CD14-positive monocyte (primary cell): ENCODE measurements around the gene CDK2. TPM values are rescaled to one million over a fixed set of nuclear protein-coding genes. Genes with fewer than 3 reads are reported as not detected.

Experiments used
- DNase-seq, 3 donors: peaks; one replicate each; pipeline ENCODE4 v3.0.0-alpha.2; 2011 to 2022
- H2AFZ ChIP-seq: 2 replicates; pipeline ENCODE4 v1.6.0; 2012; ENCODE audit warnings: mild to moderate bottlenecking, low read depth, low read length, inconsistent platforms; ENCODE audit not compliant: insufficient read depth, poor library complexity, severe bottlenecking
- H3K27ac ChIP-seq, 2 donors: 1 replicate in 1 of 2; 2 replicates in 1 of 2; pipeline ENCODE4 v1.5.1; 2012 to 2013; ENCODE audit warnings: low read length in 2 of 2, control low read depth in 1 of 2, inconsistent platforms in 1 of 2, low read depth in 1 of 2, mild to moderate bottlenecking in 1 of 2
- H3K27me3 ChIP-seq, 2 donors: one replicate each; pipeline versions ENCODE4 v1.6.0 to v1.6.1; 2011 to 2013; ENCODE audit warnings: low read length in 2 of 2; ENCODE audit not compliant: control insufficient read depth in 2 of 2, insufficient read depth in 2 of 2
- H3K36me3 ChIP-seq, 2 donors: replicated peaks in 1 of 2; 1 replicate in 1 of 2; 2 replicates in 1 of 2; pipeline versions ENCODE4 v1.5.1 to v1.6.1; 2012 to 2013; ENCODE audit warnings: low read length in 2 of 2, control low read depth in 1 of 2, inconsistent platforms in 1 of 2, mild to moderate bottlenecking in 1 of 2; ENCODE audit not compliant: insufficient read depth in 2 of 2, control insufficient read depth in 1 of 2
- H3K4me1 ChIP-seq, 2 donors: 1 replicate in 1 of 2; 2 replicates in 1 of 2; pipeline versions ENCODE4 v1.5.1 to v1.6.1; 2012 to 2013; ENCODE audit warnings: low read length in 2 of 2, control low read depth in 1 of 2, inconsistent platforms in 1 of 2, mild to moderate bottlenecking in 1 of 2, moderate library complexity in 1 of 2; ENCODE audit not compliant: insufficient read depth in 2 of 2, control insufficient read depth in 1 of 2
- H3K4me2 ChIP-seq: replicated peaks from 2 replicates; pipeline ENCODE3; 2012; ENCODE audit warnings: low read length, moderate library complexity, mild to moderate bottlenecking; ENCODE audit not compliant: poor library complexity, severe bottlenecking; ENCODE audit errors: extremely low read depth
- H3K4me3 ChIP-seq, 3 experiments: fragments of 200-600 bp in 1 of 3; sonication (generic) in 1 of 3; replicated peaks in 1 of 3; 1 replicate in 2 of 3; 2 replicates in 1 of 3; pipeline ENCODE4 v1.5.1; 2011 to 2013; ENCODE audit warnings: low read length in 3 of 3, mild to moderate bottlenecking in 3 of 3, control low read depth in 2 of 3, low read depth in 2 of 3, inconsistent platforms in 1 of 3, moderate library complexity in 1 of 3
- H3K79me2 ChIP-seq: 2 replicates; pipeline ENCODE4 v1.6.0; 2012; ENCODE audit warnings: mild to moderate bottlenecking, control low read depth, inconsistent platforms, low read length, moderate library complexity; ENCODE audit not compliant: insufficient read depth
- H3K9ac ChIP-seq: 2 replicates; pipeline ENCODE4 v1.6.0; 2017; ENCODE audit warnings: low read length, mild to moderate bottlenecking; ENCODE audit not compliant: insufficient read depth, poor library complexity, severe bottlenecking
- H3K9me3 ChIP-seq, 2 donors: replicated peaks in 1 of 2; 1 replicate in 1 of 2; 2 replicates in 1 of 2; pipeline versions ENCODE4 v1.5.1 to v1.6.1; 2012 to 2013; ENCODE audit warnings: low read length in 2 of 2, control low read depth in 1 of 2; ENCODE audit not compliant: control insufficient read depth in 1 of 2, insufficient read depth in 1 of 2
- H4K20me1 ChIP-seq: 2 replicates; pipeline ENCODE4 v1.6.0; 2012; ENCODE audit warnings: mild to moderate bottlenecking, low read length, control low read depth, moderate library complexity; ENCODE audit not compliant: insufficient read depth
- H3K27ac Mint-ChIP-seq, 7 donors: one replicate each; pipeline ENCODE4 v1.8.0; 2020; ENCODE audit warnings: mild to moderate bottlenecking in 7 of 7, mixed read lengths in 7 of 7, moderate library complexity in 6 of 7, inconsistent platforms in 2 of 7
- H3K27me3 Mint-ChIP-seq, 3 donors: one replicate each; pipeline ENCODE4 v1.8.0; 2021 to 2022; ENCODE audit warnings: low read depth in 3 of 3, mild to moderate bottlenecking in 3 of 3, mixed read lengths in 3 of 3, moderate library complexity in 3 of 3, inconsistent platforms in 1 of 3
- H3K36me3 Mint-ChIP-seq, 2 donors: one replicate each; pipeline ENCODE4 v1.8.0; 2020; ENCODE audit warnings: mixed read lengths in 2 of 2, inconsistent platforms in 1 of 2, mild to moderate bottlenecking in 1 of 2
- H3K4me1 Mint-ChIP-seq: one replicate; pipeline ENCODE4 v1.8.0; 2020; ENCODE audit warnings: mild to moderate bottlenecking, mixed read lengths
- H3K4me3 Mint-ChIP-seq, 2 donors: one replicate each; pipeline ENCODE4 v1.8.0; 2020; ENCODE audit warnings: mild to moderate bottlenecking in 2 of 2, mixed read lengths in 2 of 2, moderate library complexity in 1 of 2
- H3K9me3 Mint-ChIP-seq, 7 donors: one replicate each; pipeline ENCODE4 v1.8.0; 2020 to 2022; ENCODE audit warnings: mixed read lengths in 7 of 7, mild to moderate bottlenecking in 6 of 7, moderate library complexity in 6 of 7, inconsistent platforms in 2 of 7
- CTCF ChIP-seq: fragments of 200-600 bp; IDR thresholded peaks from one replicate; pipeline ENCODE4 v1.8.0; 2022; ENCODE audit warnings: antibody characterized with exemption, mild to moderate bottlenecking
- WGBS: methylation state at CpG from one replicate; pipeline ENCODE4 v1.1.5; 2013; ENCODE audit warnings: missing lambda C conversion rate; ENCODE audit not compliant: insufficient coverage; 5-methylcytosine and 5-hydroxymethylcytosine counted together
- intact Hi-C, 2 donors: fragments of 100-400 bp; cut with micrococcal nuclease; formaldehyde crosslinking; loops; one replicate each; pipeline versions ENCODE4 v1.15.0 to v1.15.1; 2023
- polyA plus RNA-seq, 3 donors: library from polyadenylated mRNA; depleted of rRNA in 1 of 3; unstranded in 2 of 3; stranded (reverse) in 1 of 3; fragments of 300-500 nt in 2 of 3; fragments of >200 nt in 1 of 3; fragmentation: Illumina TruSeq in 2 of 3; gene quantifications; 1 replicate in 2 of 3; 2 replicates in 1 of 3; pipeline ENCODE4 v1.2.3, GENCODE V29; 2012 to 2021

CDK2 gene
- polyA plus RNA-seq, 3 donors: 4.1 to 11.8 (median 4.7) TPM

- Histone ChIP-seq H3K4me3 (peak overlapping the region; percentile 92 to 97 (median 96)), H3K79me2 (peaks cover 59% of the 10 kb centered on the region), H3K27me3 (no peaks in the 10 kb centered on the region), H3K36me3 (peaks cover 5 to 18% of the 10 kb centered on the region in 2 donors), H2AFZ (peak overlapping the region; percentile 70), H4K20me1 (peaks cover 13% of the 10 kb centered on the region), H3K4me1 (peaks cover 57 to 59% of the 10 kb centered on the region in 2 donors), H3K4me2 (peak overlapping the region; percentile 88), H3K27ac (peak overlapping the region; percentile 78 to 96), H3K9me3 (no peaks in the 10 kb centered on the region), H3K9ac (peak overlapping the region; percentile 82)
- intact Hi-C loops: loop anchor here in 1 of 2 donors (5.0 kb wide), 1 partner anchor 35 kb away; the partner anchor contains the start of genes CDK2 and PMEL
- H3K27ac Mint-ChIP-seq: peak overlapping the region; percentile 85 to 99 (median 94)
- H3K36me3 Mint-ChIP-seq: peaks cover 13 to 17% of the 10 kb centered on the region in 2 donors
- H3K4me1 Mint-ChIP-seq: peaks cover 61% of the 10 kb centered on the region
- peak in 2 of 3 donors; percentile 28 to 29 for DNase-seq
- no peak for TF ChIP-seq CTCF
- H3K27me3 Mint-ChIP-seq: peaks cover 0 to 3% (median 1%) of the 10 kb centered on the region in 3 donors
- no peaks in the 10 kb centered on the region for H3K9me3 Mint-ChIP-seq
- under 1% methylated on average over 40 of the region's 60 CpGs for WGBS
- H3K4me3 Mint-ChIP-seq: peak overlapping the region; percentile 97 to 99
Observed at GRCh38 chr12:55931780-55932550, 34.7 kb upstream of the CDK2 start.

DNA sequence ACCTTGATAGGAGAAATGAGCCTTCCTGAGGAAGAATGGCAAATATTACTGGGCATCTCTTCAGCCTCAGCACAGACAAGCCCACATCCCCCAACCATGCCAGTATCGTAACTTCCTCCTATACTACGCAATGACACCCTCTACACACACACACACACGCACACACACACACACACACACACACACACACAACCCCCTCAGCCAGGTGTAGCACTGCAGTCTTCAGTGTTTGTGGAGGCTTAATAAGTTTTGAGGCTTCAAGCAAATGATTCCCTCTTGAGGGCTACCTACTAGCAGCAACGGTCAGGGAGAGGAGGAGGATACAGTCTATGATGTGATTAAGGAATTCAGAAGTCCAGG lies 34.1 kb upstream of the CDK2 start:
- Histone ChIP-seq H3K36me3 (peaks cover 10 to 23% of the 10 kb centered on the region in 2 donors), H4K20me1 (peaks cover 13% of the 10 kb centered on the region), H2AFZ (peak overlapping the region; percentile 70), H3K9me3 (no peaks in the 10 kb centered on the region), H3K79me2 (peaks cover 53% of the 10 kb centered on the region), H3K27me3 (no peaks in the 10 kb centered on the region), H3K9ac (peak overlapping the region; percentile 82), H3K4me2 (peak overlapping the region; percentile 88), H3K27ac (peak overlapping the region; percentile 76 to 96), H3K4me3 (peak overlapping the region; percentile 92 to 97 (median 96)), H3K4me1 (peaks cover 57 to 59% of the 10 kb centered on the region in 2 donors)
- no CpG with 5 or more reads among the region's 4 CpGs for WGBS
- peaks cover 0 to 3% (median 1%) of the 10 kb centered on the region in 3 donors for H3K27me3 Mint-ChIP-seq
- H3K4me3 Mint-ChIP-seq: peak overlapping the region; percentile 97 to 99
- peak; percentile 63 to 77 (median 67) for DNase-seq
- peak overlapping the region; percentile 85 to 99 (median 94) for H3K27ac Mint-ChIP-seq
- peaks cover 19 to 22% of the 10 kb centered on the region in 2 donors for H3K36me3 Mint-ChIP-seq
- intact Hi-C loops: loop anchor here in 1 of 2 donors (5.0 kb wide), 1 partner anchor 35 kb away; the partner anchor contains the start of genes CDK2 and PMEL
- TF ChIP-seq CTCF: no peak
- H3K9me3 Mint-ChIP-seq: no peaks in the 10 kb centered on the region
- H3K4me1 Mint-ChIP-seq: peaks cover 61% of the 10 kb centered on the region
